Liver (tissue), 3 donors: ENCODE measurements around the gene MERTK.

ENCODE experiments used
- CTCF ChIP-seq: fragments of 150-350 bp; IDR thresholded peaks from 2 replicates; pipeline ENCODE4 v1.5.1; 2017; ENCODE audit warnings: improper control_type of control experiment, low read depth, low read length; ENCODE audit not compliant: missing input control
- MAX ChIP-seq: IDR thresholded peaks from 2 replicates; pipeline ENCODE4 v1.6.1; 2016; ENCODE audit warnings: antibody characterized with exemption
- RAD21 ChIP-seq, 2 donors: IDR thresholded peaks; 2 replicates each; pipeline ENCODE4 v1.6.1; 2016; ENCODE audit warnings: antibody characterized with exemption in 2 of 2, mild to moderate bottlenecking in 2 of 2
- REST ChIP-seq: IDR thresholded peaks from 2 replicates; pipeline ENCODE4 v1.6.1; 2016; ENCODE audit warnings: antibody characterized with exemption, mild to moderate bottlenecking
- TAF1 ChIP-seq: conservative IDR thresholded peaks from 2 replicates; pipeline ENCODE4 v1.6.1; 2016; ENCODE audit warnings: antibody characterized with exemption, mild to moderate bottlenecking
- YY1 ChIP-seq: IDR thresholded peaks from 2 replicates; pipeline ENCODE4 v1.6.1; 2016; ENCODE audit warnings: antibody characterized with exemption, mild to moderate bottlenecking
- donor health status: healthy.
- donor health status: healthy.

GRCh38 chr2:111961663-111962062 is 63.3 kb downstream of the MERTK start:
- TF ChIP-seq REST (no peak), MAX (no peak), CTCF (no peak), RAD21 (IDR thresholded peaks at IDR 0.05) (no peak), TAF1 (no peak), YY1 (no peak)
